M059J (cell line): ENCODE measurements around the gene DPM3. TPM values are rescaled to one million over a fixed set of nuclear protein-coding genes. Genes with fewer than 3 reads are reported as not detected.
"Not testable (repeated sequence)": the region's sequence is repeated elsewhere in the genome, so short reads cannot be mapped to it uniquely, and the experiment has no call there.

Source experiments
- DNase-seq: peaks from one replicate; pipeline ENCODE4 v3.0.0-alpha.2; 2012; ENCODE audit warnings: low read depth
- total RNA-seq: library from RNA; depleted of rRNA; stranded (reverse); fragments of >200 nt; shearing (Covaris generic); gene quantifications from 2 replicates; pipeline ENCODE4 v1.2.3, GENCODE V29; 2014; rRNA removed

The DPM3 gene
- 88.4 and 175 TPM in 2 replicates for total RNA-seq

- peak; percentile 82 for DNase-seq
Measured at GRCh38 chr1:155139895-155140629, at the start of gene DPM3. TSS of gene DPM3 (minus strand) at chr1:155140531. CDS start at chr1:155140240, 291 bp downstream.

GRCh38 chr1:155189926-155190325 lies 49.6 kb upstream of the DPM3 start:
- not testable (repeated sequence) for DNase-seq

GRCh38 chr1:155188268-155188667 lies 47.9 kb upstream of the DPM3 start:
- DNase-seq: no peak

DNA sequence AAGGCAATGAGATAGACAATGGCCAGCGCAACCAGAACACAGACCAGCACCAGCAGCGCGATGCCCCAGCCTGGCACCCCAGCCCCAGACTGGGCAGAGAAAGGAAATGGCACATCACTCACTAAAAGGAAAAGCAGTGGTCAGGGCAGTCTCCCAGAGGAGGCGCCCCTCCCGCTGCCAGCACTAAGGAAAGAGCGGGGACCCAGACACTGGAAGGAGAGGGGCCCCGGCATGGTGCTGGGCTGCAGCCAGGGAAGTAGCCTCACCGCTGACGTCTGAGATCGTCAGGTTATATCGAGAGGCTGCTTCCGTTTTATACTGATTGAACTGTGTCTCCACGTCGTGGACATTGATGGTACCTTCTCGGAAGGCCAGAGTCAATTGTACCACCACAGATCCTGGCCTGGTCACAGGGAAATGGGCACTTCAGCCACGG lies 47.1 kb upstream of the DPM3 start:
- no peak for DNase-seq

- DNase-seq: no peak
Measured at GRCh38 chr1:155186794-155187455, 46.6 kb upstream of the DPM3 start.

- no peak for DNase-seq
Measured at GRCh38 chr1:155186067-155186793, 45.9 kb upstream of the DPM3 start.

DNA sequence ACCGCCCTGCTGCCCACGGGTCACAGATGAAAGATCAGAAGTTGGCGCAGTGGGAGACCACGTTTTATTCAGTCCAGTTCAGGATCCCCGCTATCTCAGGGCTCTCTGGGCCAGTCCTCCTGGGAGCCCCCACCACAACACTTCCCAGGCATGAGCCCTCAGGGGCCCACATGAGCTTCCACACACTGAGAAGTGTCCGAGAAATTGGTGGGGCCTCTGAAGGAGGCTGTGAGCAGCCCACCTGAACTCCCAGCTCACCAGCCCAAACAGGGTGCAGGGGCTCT lies 45.4 kb upstream of the DPM3 start:
- DNase-seq: no peak

DNA sequence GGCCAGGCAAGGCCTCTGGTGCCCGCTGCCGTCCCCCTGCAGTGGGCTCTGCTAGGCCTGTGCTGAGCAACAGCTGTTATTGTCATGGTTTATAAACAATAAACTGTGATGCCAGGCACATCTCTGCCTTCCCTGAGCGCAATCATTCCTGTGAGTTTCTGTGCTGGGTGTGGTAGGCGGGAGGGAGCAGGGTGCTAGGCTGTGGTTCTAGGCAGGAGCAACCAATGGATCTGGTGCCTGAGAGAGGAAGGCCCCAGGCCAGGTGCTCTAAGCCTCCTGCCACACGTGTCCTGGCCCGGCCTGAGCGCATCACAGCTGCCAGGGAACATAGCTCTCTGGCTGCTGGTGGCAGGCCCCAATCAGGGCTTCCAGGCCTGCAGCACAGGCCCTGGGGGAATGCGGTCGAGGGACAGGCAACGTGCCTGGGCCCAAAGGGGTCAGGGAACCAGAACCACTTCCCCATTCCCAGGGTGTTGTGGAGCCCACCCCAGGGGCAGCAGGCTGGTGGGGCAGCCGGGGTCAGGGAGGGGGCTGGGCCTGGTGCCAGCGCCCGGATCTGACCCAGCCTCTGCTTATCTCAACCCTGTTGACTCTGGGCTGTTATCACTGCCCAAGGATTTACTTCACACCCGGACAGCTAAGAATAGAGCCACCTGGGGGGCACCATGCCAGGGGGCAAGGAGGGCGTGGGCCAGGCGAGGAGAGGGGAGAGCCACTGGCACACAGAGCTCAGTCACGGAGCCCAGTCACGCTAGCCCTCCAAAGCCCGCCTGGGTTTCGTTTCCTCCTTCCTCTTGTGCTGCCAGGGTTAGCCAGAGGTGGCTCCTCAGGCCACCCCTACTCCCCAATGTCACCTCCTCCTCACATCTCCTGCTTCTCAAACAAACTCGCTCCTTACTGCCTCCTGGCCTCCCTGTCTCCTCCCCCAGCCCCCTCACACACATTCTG lies 44.8 kb upstream of the DPM3 start:
- no peak for DNase-seq

DNA sequence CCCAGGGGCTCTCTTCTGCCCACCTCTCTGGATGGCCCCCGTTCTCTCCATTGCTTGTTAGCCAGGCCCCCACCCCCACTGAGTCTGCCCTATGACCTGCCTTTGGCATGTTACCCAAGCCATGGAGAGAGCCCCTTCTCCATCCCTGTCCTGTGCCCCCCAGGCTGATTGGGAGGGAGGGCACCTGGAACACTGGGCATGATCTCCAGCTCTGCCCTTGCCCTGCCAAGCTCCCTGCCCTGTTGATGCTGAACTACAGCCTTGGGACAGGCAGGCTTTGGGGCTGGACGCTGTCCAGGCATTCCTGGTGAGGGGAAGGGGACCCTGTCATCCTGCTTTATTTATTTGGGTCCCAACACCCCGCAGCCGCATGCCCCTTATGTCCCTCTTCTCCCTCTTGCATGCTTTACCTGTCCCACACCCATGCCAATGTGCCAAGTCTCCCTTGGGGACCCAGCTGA lies 44.0 kb upstream of the DPM3 start:
- no peak for DNase-seq

DNA sequence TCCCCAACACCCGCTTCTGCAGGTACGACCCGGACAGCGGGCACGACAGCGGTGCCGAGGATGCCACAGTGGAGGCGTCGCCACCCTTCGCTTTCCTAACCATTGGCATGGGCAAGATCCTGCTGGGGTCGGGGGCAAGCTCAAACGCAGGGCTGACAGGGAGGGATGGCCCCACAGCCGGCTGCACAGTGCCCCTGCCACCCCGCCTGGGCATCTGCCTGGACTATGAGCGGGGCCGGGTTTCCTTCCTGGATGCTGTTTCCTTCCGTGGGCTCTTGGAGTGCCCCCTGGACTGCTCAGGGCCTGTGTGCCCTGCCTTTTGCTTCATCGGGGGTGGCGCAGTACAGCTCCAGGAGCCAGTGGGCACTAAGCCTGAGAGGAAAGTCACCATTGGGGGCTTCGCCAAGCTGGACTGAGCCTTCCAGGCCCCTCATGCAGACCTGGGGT lies 43.5 kb upstream of the DPM3 start:
- DNase-seq: no peak

DNA sequence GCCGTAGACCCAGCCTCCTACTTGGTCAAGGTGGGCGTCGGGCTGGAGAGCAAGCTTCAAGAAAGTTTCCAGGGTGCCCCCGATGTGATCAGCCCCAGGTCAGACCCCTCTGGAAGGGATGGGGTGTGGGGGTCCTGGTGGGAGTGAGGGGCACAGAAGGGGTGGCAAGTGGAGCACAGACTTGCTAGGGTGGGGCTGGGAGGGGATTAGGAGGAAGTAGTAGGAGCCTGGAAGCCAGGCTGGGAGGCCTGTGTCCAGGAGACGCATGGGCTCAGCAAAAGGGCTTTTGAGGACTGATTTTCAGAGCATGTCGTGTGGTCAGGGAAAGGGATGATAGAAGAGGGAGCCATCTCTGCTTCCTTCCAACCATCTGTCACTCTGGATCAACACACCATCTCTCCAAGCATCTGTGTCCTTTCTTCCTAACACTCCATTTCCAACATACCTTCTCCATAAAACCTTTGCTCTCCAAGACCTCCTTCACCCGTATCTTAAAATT lies 41.8 kb upstream of the DPM3 start:
- no peak for DNase-seq

DNA sequence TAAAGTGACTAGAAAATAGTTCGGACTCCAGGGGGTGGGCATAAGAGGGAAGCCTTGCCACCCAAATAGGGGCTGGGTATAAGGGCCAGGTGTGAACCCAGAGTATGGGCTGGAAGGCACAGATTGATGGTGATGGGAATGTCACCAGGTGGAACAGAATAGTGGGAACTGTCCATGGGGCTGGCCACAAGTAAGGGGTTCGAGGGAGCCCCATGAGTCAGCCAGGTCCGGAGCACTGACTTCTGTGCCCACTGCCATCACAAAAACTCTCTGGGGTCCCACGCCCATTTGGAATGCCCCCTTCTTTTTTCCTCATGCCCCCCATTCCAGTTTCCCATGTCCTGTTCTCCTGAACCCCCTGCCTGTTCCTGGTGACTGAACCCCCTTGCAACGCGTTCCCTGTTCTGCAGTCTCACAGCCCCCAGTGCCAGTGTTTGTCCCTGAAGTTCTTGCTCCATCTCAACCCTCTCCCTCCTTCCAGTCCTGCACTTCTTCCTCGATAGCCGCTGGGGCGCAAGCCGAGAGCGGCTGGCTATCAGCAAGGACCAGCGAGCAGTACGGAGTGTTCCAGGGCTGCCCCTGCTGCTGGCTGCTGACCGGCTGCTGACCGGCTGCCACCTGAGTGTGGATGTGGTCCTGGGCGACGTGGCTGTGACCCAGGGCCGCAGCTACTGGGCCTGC lies 41.2 kb upstream of the DPM3 start:
- DNase-seq: no peak

DNA sequence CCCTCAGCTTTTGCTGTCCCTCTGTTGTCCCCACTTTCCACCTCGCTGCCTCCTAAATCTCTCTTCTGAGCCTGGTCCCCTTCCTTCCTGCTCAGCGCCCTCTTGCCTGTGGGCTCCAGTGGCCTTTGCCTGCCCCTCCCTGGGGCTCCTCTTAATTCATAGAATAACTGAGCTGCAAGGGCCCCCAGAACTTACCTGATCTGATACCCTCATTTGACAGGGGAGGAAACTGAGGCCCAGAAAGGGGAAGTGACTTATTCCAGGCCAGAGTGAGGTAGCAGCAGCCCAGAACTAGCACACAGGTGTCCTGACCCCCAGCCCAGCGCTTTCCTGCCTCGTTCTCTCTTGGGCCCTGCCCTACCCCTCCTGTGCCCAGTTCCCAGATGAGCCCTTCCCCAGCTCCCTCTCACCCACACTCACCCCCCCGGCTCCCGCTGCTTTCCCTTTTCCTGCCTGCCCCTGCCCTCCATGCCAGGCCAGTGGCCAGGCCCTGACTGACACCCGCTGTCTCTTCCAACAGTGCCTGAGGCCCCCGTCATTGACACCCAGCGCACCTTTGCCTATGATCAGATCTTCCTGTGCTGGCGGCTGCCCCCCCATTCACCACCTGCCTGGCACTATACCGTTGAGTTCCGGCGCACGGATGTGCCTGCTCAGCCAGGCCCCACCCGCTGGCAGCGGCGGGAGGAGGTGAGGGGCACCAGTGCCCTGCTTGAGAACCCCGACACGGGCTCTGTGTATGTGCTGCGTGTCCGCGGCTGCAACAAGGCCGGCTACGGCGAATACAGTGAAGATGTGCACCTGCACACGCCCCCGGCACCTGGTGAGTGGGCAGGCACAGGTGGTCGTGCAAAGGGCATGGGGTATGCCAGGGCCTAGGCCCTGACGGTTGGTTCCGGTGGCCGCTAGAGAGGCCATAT lies 39.0 kb upstream of the DPM3 start:
- no peak for DNase-seq

DNA sequence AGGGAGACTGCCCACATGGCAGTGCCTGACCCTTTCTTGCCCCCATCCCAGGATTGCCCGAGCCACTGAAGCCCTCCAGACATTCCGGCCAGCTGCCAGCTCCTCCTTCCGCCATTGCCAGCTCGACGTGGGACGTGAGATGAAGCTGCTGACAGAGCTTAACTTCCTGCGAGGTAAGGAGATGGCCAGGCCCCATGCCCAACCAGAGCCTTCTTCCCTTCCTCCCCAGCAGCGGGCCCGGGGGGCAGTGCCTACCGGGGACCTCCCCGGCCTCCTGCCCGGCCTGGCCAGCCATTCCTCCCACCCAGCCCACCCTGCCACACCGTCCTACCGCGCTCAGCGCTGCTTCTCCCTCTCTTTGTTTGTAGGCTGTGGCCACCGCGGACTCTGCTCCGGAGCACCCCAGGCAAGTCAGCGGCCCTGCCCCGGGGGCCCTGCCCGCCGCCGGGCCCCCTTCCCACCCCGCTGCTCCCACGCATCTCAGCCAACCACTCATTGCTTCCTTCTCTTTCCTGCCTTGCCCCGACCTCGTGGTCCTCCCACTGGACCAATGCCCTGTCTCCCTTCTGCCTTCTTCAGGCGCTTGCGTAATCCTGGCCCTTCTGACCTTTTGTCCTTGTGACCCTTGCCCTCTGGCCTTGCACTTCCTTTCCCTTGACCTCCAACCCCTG lies 38.2 kb upstream of the DPM3 start:
- DNase-seq: no peak

- no peak for DNase-seq
Measured at GRCh38 chr1:155177918-155178281, 37.6 kb upstream of the DPM3 start.

DNA sequence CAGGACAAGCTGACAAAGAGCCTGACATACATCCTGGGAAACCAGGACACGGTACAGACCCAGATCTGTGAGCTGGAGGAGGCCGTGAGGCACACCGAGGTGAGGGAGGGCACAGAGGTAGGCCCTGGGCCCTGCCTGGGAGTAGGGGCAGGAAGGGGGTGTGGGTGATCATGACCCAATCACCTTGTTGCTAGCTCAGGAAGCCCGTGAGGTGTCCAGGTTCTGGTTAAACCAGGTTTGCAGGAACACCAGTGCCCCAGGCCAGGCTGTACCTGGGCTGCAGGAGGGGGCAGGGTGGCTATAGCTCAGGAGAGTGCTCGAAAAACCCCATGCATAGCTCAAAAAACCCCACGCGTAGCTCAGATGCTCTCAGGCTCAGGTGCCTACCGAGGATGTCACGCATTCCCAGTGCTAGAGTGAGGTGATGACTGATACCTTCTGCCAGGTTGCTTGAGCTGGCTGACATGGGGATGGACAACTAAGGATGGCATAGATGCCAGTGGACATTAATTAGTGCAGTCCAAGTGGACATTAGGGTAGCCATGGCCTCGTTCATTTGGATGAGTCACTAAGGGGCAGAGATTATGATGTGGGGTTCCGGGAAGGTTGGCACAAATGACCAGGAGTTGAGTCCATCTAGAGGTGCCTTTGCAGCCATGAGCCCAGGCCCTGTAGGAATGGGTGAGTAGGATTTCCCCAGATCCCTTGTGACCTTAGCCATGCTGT lies 37.0 kb upstream of the DPM3 start:
- DNase-seq: no peak

DNA sequence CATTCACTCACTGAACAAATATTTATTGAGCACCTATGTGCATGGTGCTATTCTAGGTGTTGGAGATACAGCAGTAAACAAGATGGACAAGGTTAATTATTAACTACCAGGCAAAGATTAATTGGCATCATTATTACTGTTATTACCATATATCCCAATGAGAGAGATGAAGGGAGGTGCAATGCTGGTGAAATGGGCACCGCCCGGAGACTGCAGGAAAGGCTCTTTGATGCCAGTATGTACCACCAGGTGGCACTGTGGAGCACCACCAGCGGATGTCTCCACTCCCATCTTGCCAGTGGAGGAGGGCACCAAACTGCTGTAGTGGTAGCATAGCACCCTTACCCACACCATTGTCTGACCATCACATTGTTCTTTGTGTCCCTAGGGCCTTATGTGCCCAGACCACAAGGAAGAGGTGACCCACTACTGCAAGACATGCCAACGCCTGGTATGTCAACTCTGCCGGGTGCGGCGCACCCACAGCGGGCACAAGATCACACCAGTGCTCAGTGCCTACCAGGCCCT lies 36.3 kb upstream of the DPM3 start:
- DNase-seq: peak; percentile 68

DNA sequence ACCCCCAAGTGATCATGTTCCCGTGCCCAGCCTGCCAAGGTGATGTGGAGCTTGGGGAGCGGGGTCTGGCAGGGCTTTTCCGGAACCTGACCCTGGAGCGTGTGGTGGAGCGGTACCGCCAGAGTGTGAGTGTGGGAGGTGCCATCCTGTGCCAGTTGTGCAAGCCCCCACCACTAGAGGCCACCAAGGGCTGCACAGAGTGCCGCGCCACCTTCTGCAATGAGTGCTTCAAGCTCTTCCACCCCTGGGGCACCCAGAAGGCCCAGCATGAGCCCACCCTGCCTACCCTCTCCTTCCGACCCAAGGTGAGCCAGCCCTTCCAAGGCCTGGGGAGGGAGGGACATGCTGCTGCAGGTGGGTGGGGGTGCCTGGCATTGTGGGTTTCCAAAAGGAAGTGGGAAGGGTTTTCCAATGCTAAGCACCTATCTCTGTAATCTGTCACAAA lies 35.6 kb upstream of the DPM3 start:
- no peak for DNase-seq
